HG02798 (cell line): Measurements from ENCODE around the gene GPR146.

Experiments
- ATAC-seq: cut with Tn5 transposase; IDR thresholded peaks from one replicate; pipeline ENCODE4 v1.9.1; 2021; ENCODE audit warnings: mild to moderate bottlenecking; ENCODE audit not compliant: unreplicated experiment, poor library complexity

Gene GPR146

DNA sequence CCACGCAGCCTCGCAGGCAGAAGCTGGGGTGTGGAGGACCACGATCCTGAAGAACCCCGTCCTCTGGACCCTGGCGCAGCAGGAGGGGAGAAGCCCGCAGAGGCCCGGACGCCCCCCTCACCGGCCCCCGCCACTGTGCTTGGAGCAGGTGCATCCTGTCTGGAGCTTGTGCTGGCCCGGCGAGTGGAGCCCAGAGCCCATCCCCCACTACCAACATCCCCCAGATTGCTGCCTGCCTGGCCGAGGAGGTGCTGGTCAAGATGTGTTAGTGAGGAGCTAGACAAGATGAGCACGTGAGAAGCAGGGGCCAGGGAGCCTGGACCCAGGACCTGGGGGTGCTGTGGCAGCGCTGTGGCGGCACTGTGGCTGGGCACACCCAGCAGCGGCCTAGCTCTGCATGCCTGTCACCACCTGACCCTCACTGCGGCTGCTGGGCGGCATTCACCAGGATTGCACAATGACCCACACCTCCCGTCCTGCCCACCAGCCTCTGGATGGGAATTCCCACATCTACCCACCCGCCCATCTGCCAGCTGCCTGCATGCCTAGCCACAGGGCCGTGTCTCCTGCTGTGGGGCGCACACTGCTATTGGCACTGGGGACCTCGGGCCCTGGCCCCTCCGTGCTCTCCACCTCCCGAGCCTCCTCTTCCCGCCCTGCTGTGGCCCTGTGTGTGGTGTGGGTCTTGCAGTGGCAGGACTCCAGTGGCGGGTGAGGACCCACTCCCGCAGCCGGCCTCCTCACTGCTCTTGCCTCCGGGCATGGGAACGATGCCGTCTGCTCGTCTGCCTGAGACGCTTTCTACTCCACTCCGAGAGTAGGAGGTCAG lies 11.8 kb downstream of the GPR146 start:
- ATAC-seq: no peak

DNA sequence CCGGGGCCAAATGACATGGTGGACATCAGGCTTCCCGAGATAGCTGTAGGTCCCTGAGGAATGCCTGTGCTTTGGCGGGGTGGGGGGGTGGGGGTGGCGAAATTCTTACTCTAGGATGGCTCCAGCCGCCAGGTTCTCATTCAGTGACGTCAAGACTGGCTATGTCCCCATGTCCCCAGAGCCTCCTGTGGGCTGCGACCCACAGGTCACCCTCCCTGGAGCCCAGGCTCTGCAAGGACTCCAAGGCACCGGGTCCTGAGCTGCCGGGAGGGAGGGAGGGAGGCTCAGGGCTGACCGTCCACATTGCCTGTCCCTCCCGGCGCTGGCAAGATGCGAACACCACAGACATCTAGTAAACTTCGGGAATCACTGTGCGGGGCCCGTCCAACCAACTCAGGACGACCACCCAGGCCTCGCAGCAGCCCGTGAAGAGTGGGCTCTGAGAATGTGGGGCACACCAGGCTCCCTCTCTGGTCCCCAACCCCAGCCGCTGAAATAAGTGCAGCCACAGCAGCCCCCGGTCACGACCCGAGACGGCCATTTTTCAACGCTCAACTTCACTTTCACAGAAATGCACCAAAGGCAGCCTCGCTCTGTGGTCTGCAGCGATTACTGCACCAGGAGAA lies 12.6 kb downstream of the GPR146 start:
- ATAC-seq: no peak

GRCh38 chr7:1057416-1058291 lies 13.3 kb downstream of the GPR146 start:
- no peak for ATAC-seq

GRCh38 chr7:1058311-1058710 lies 14.0 kb downstream of the GPR146 start:
- no peak for ATAC-seq

GRCh38 chr7:1058821-1059199 lies 14.5 kb downstream of the GPR146 start:
- ATAC-seq: no peak

GRCh38 chr7:1059200-1060091 lies 15.1 kb downstream of the GPR146 start:
- no peak for ATAC-seq

DNA sequence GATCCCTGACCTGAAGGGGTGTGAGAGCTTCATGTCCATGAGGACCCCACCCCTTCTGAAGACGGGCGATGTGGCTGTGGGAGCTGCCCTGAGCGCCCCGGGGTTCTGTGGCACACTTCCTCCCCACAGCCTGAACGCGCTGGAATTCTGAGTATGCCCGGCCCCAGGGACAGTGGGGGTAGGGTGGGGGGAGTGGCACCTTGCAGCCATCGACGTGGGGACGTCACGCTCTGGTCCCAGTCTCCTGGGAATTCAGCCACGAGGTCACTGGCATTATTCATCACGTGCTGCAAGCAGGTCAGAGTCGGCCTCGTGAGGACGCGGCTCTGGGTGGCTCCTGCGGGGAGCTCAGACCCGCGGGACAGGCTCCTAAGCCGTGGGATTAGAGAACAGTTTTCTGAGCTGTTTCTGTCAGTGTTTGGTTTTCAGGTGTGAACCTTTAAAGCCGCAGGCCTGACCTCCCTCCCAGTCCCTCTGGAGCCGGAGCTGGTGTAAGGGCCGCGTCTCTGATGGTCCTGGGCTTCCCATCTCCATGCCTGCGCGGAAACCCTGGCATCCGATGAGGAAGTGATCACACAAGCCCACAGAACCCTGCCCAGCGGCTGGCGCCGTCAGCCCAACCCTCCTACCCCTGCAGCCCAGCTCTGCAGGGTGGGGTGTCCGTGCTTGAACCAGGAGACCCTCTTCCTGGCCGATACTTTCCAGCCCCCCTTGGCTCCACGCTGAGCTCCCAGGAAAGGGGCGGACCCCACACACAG lies 16.1 kb downstream of the GPR146 start:
- no peak for ATAC-seq

DNA sequence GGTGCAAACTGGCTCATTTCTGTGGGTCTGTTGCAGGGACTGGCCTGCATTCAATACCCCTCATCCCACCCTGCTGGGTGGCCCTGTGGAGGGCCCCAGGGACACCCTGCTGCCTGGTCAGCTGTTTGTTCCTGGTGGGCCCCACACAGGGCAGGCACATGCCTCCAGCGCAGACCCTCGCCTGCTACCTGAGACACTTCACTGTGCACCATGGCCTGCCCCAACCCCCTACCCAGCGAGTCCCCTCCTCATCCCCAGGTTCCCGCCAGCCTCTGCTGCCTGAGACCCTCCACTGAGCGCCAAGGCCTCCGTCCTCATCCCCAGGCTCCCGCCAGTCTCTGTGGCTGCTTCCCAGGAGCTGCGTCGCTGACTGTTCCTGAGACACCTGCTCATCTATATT lies 16.8 kb downstream of the GPR146 start:
- no peak for ATAC-seq

- ATAC-seq: peak; percentile 70
Measured at GRCh38 chr7:1062296-1063294, 18.2 kb downstream of the GPR146 start.

DNA sequence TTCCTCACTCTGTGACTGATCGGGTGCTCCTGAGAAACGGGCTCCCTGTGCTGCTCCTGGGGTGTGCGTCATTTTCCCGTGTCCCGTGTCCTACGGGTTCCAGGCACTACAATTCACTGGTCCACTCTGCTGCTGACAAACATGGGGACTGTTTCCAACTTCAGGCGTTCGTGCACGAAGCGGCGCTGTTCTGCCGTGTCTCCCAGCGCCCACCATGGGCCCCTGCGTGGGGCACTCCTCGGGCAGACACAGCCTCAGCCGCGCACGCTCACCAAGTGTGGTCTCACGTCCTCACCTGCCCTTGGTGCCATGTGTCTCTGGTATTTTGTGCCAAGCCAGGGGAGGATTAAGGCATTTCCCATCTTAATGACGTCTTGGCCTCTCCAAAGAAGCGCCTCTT lies 19.0 kb downstream of the GPR146 start:
- no peak for ATAC-seq

GRCh38 chr7:1064581-1064980 lies 20.2 kb downstream of the GPR146 start:
- no peak for ATAC-seq

DNA sequence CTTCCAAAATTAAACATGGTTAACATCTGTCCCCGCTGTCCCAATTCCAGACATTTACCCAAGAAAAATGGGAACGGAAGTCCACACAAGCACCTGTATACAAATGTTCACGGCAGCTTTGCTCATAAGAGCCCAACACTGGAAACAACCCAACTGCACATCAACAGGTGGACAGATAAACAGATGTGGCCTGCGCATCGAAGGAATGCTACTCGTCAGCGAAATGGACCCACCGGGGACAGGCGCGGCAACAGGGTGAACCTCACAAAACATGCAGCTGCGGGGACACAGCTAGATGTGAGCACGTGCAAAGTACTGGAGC lies 20.9 kb downstream of the GPR146 start:
- ATAC-seq: no peak

DNA sequence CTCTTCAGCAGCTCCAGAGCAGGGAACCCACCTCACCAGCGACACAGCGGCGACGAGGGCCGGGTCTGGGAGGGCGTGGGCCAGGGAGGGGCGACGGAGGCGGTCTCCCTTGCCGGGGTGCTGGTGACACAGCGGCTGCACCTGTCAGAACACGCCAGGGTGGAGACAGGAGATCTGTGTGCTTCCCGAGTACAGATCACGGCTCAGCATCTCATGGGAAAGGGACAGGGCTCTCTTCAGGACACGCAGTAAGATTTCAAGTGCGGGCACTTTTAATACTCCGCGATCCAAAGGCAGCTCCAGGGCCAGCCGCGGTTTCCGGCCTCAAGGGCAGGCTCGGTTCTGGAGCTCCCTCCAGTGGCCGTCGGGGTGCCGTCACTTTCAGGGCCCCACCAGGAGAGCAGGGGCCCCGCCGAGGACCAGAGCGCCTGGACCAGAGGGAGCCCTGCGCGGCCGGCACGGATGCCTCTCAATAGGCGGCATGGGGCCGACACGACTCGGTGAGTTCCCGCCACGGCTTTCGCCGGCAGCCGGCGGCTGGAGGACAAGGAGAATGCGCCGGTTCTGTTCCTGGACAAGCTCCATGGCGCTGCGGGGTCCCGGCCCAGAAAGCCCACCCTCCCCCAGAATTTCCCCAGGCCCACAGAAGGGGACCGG lies 21.4 kb downstream of the GPR146 start:
- ATAC-seq: peak; percentile 65

GRCh38 chr7:1066242-1066588 lies 21.9 kb downstream of the GPR146 start:
- ATAC-seq: no peak

- ATAC-seq: no peak
Measured at GRCh38 chr7:1068013-1068412, 23.7 kb downstream of the GPR146 start.

GRCh38 chr7:1068619-1069018 lies 24.3 kb downstream of the GPR146 start:
- ATAC-seq: no peak

- no peak for ATAC-seq
Measured at GRCh38 chr7:1070544-1071011, 26.2 kb downstream of the GPR146 start.

DNA sequence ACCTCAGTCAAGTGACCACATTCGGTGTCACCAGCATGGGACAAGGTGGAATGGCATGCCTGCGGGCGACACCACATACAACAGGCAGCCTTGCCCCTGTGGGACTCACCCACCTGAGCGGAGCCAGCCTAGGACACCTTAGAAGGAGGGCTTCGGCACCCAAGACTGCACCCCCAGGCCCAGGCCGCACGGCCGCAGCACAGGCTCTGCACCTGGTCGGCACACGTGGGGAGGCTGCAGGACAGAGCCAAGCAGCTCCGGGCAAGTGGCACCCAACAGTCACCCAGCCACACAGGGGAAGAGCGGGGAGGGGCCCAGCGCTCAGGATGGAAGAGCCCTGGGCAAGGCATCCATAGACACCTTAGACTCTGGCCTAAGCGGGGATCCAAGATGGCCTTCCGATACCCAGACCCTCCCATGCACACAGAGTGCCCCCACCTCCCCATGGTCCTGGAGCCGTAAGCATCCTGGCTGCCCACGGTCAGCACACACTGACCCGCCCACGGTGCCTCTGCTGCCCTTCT lies 27.4 kb downstream of the GPR146 start:
- no peak for ATAC-seq
